A549 (cell line): Measurements from ENCODE around the gene ALKAL2. TPM values are rescaled to one million over a fixed set of nuclear protein-coding genes. Genes with fewer than 3 reads are reported as not detected.

Experiments
- ATAC-seq, 2 experiments: fragments of 200-7000 bp in 1 of 2; fragments of >200 bp in 1 of 2; cut with Nextera tagmentation in 1 of 2; cut with Tn5 transposase in 1 of 2; 3 replicates each; pipeline versions ENCODE4 v1.8.0 to v1.9.1; 2018 to 2020; ENCODE audit warnings: mild to moderate bottlenecking in 1 of 2, moderate library complexity in 1 of 2
- CTCF ChIA-PET: fragments of 300-600 bp; sonication (Branson Sonifier 250); formaldehyde crosslinking; extraction: SDS; loops from one replicate; lab custom pipeline; 2021; ENCODE audit warnings: antibody characterized with exemption, inconsistent platforms; lab: Yijun Ruan, JAX
- POLR2A ChIA-PET: fragments of 350-600 bp; formaldehyde crosslinking; extraction: SDS; loops from one replicate; lab custom pipeline; 2021; ENCODE audit warnings: antibody characterized with exemption, inconsistent platforms; lab: Yijun Ruan, JAX
- DNase-seq, 2 experiments: peaks; one replicate each; pipeline versions ENCODE4 v3.0.0 to v3.0.0-alpha.2; 2011 to 2016; ENCODE audit warnings: low read depth in 1 of 2, low spot score in 1 of 2
- FAIRE-seq: peaks from 2 replicates; lab custom pipeline; 2011; peaks lifted over from hg19 to GRCh38; lab: Jason Lieb, UNC
- H3K27ac ChIP-seq, 2 experiments: fragments of >200 bp; sonication (Bioruptor Twin); formaldehyde crosslinking; 3 replicates each; pipeline ENCODE4 v1.5.1; 2016 to 2017
- H3K4me1 ChIP-seq: fragments of >200 bp; sonication (Bioruptor Twin); formaldehyde crosslinking; 3 replicates; pipeline ENCODE4 v1.6.1; 2016
- H3K4me2 ChIP-seq: fragments of >200 bp; sonication (Bioruptor Twin); formaldehyde crosslinking; 3 replicates; pipeline ENCODE4 v1.6.1; 2016
- H3K4me3 ChIP-seq: fragments of >200 bp; sonication (Bioruptor Twin); formaldehyde crosslinking; 3 replicates; pipeline ENCODE4 v1.5.1; 2016
- H3K9me3 ChIP-seq: fragments of >200 bp; sonication (Bioruptor Twin); formaldehyde crosslinking; 3 replicates; pipeline ENCODE4 v1.6.1; 2016
- BHLHE40 ChIP-seq: IDR thresholded peaks from 2 replicates; pipeline ENCODE4 v1.6.1; 2012; ENCODE audit warnings: low read depth, low read length, inconsistent platforms
- CBX8 ChIP-seq: fragments of 200-600 bp; sonication (generic); IDR thresholded peaks from 2 replicates; pipeline ENCODE4 v1.6.1; 2016
- ELK1 ChIP-seq: fragments of 150-350 bp; IDR thresholded peaks from 2 replicates; pipeline ENCODE4 v1.6.1; 2014; ENCODE audit warnings: low read depth, mild to moderate bottlenecking, low read length
- ESRRA ChIP-seq: fragments of 150-350 bp; IDR thresholded peaks from 2 replicates; pipeline ENCODE4 v1.6.1; 2014; ENCODE audit warnings: mild to moderate bottlenecking, low read length, borderline replicate concordance
- FOSB ChIP-seq: fragments of 250-450 bp; sonication (Bioruptor Pico); IDR thresholded peaks from 2 replicates; pipeline ENCODE4 v1.5.0; 2020; ENCODE audit warnings: mild to moderate bottlenecking, moderate library complexity
- FOSL2 ChIP-seq, 2 experiments: fragments of 450-650 bp in 1 of 2; fragments of >200 bp in 1 of 2; sonication (Bioruptor Twin) in 1 of 2; formaldehyde crosslinking; IDR thresholded peaks; 2 replicates each; pipeline versions ENCODE4 v1.5.0 to v1.6.1; 2016 to 2020; ENCODE audit warnings: mild to moderate bottlenecking in 1 of 2, moderate library complexity in 1 of 2
- GATA3 ChIP-seq: IDR thresholded peaks from 2 replicates; pipeline ENCODE4 v1.6.1; 2012; ENCODE audit warnings: borderline replicate concordance
- HEYL ChIP-seq: fragments of 250-450 bp; sonication (Bioruptor Pico); IDR thresholded peaks from 2 replicates; pipeline ENCODE4 v1.8.0; 2021; ENCODE audit warnings: mild to moderate bottlenecking, moderate library complexity
- HMGXB4 ChIP-seq: fragments of 250-450 bp; sonication (Bioruptor Pico); IDR thresholded peaks from 2 replicates; pipeline ENCODE4 v1.5.0; 2021; ENCODE audit warnings: mild to moderate bottlenecking, moderate library complexity, borderline replicate concordance
- HOXB13 ChIP-seq: fragments of 250-450 bp; sonication (Bioruptor Pico); IDR thresholded peaks from 2 replicates; pipeline ENCODE4 v1.5.0; 2020; ENCODE audit warnings: low read depth, mild to moderate bottlenecking, moderate library complexity
- JUN ChIP-seq, 2 experiments: fragments of >200 bp; sonication (Bioruptor Twin); formaldehyde crosslinking; IDR thresholded peaks; 2 replicates in 1 of 2; 3 replicates in 1 of 2; pipeline ENCODE4 v1.6.1; 2016 to 2017
- MYC ChIP-seq: IDR thresholded peaks from 2 replicates; pipeline ENCODE4 v1.6.1; 2012; ENCODE audit warnings: mild to moderate bottlenecking, inconsistent platforms, low read length, improper control_type of control experiment, borderline replicate concordance
- NPAS2 ChIP-seq: fragments of 250-450 bp; sonication (Bioruptor Pico); IDR thresholded peaks from 2 replicates; pipeline ENCODE4 v1.8.0; 2022; ENCODE audit warnings: mild to moderate bottlenecking, moderate library complexity, borderline replicate concordance
- PBX3 ChIP-seq: IDR thresholded peaks from 2 replicates; pipeline ENCODE4 v1.6.1; 2012
- RAD21 ChIP-seq, 2 experiments: fragments of >200 bp in 1 of 2; sonication (Bioruptor Twin) in 1 of 2; formaldehyde crosslinking in 1 of 2; IDR thresholded peaks in 1 of 2; conservative IDR thresholded peaks in 1 of 2; 2 replicates in 1 of 2; 3 replicates in 1 of 2; pipeline ENCODE4 v1.6.1; 2012 to 2018; ENCODE audit warnings: inconsistent platforms in 1 of 2
- RARB ChIP-seq: fragments of 250-450 bp; sonication (Bioruptor Pico); IDR thresholded peaks from 2 replicates; pipeline ENCODE4 v1.8.0; 2021; ENCODE audit warnings: mild to moderate bottlenecking, moderate library complexity
- REST ChIP-seq: fragments of 200-600 bp; sonication (generic); IDR thresholded peaks from 2 replicates; pipeline ENCODE4 v1.6.1; 2016; ENCODE audit warnings: antibody characterized with exemption, mild to moderate bottlenecking, moderate library complexity
- RFX5 ChIP-seq: fragments of 450-650 bp; IDR thresholded peaks from 2 replicates; pipeline ENCODE4 v1.7.1; 2014; ENCODE audit warnings: antibody characterized with exemption, mild to moderate bottlenecking, moderate library complexity
- SMC3 ChIP-seq: fragments of >200 bp; sonication (Bioruptor Twin); formaldehyde crosslinking; IDR thresholded peaks from 3 replicates; pipeline ENCODE4 v1.6.1; 2018; ENCODE audit warnings: inconsistent platforms
- ZC3H11A ChIP-seq: fragments of 450-650 bp; IDR thresholded peaks from 2 replicates; pipeline ENCODE4 v1.6.1; 2014; ENCODE audit warnings: antibody characterized with exemption, mild to moderate bottlenecking
- ZNF302 ChIP-seq: fragments of 250-450 bp; sonication (Bioruptor Pico); IDR thresholded peaks from 2 replicates; pipeline ENCODE4 v1.9.0; 2021; ENCODE audit warnings: inconsistent platforms, mild to moderate bottlenecking, moderate library complexity
- WGBS: methylation state at CpG from one replicate; pipeline ENCODE4 v1.1.6; 2017; ENCODE audit errors: missing lambda C conversion rate; 5-methylcytosine and 5-hydroxymethylcytosine counted together
- polyA plus RNA-seq, 4 experiments: library from polyadenylated mRNA; depleted of rRNA in 3 of 4; stranded (reverse); fragments of >200 nt; fragmentation: RNase III in 1 of 4; extraction: RNeasy Plus Mini Kit Qiagen cat#74134 plus additional on column Dnase treatment in 1 of 4; gene quantifications; 2 replicates in 3 of 4; 3 replicates in 1 of 4; pipeline ENCODE4 v1.2.3, GENCODE V29; 2011 to 2017

ALKAL2 gene
- polyA plus RNA-seq, 2 of the 4 experiments (the other 2 are of a cell fraction): not detected

GRCh38 chr2:332592-332991, 44.7 kb upstream of the ALKAL2 start (continued):
- TF ChIP-seq REST (no peak), ESRRA (no peak), SMC3 (no peak)
- TF ChIP-seq, all 56 proteins: peak for 0

GRCh38 chr2:328761-329160, 40.9 kb upstream of the ALKAL2 start:
- no peak for ATAC-seq
- ChIA-PET CTCF (no interaction called here), POLR2A (no interaction called here)
- H3K9me3 ChIP-seq: 0 out of 3 replicates have a peak, but pooled peaks cover 2% of the 10 kb centered on the region
- no peak overlapping the region for H3K4me2 ChIP-seq
- TF ChIP-seq ELK1 (no peak), BHLHE40 (no peak), ESRRA (no peak), HOXB13 (no peak), NPAS2 (CRISPR knock-in tag) (no peak), ZNF302 (CRISPR knock-in tag) (no peak), RFX5 (no peak), FOSL2 (IDR thresholded peaks at IDR 0.05) (no peak), FOSL2 (CRISPR knock-in tag; IDR thresholded peaks at IDR 0.05) (no peak), HMGXB4 (CRISPR knock-in tag) (no peak), JUN (IDR thresholded peaks at IDR 0.05) (no peak), ZC3H11A (no peak), RAD21 (conservative IDR thresholded peaks at IDR 0.05 in 1 of 2, IDR thresholded peaks at IDR 0.05 in 1 of 2) (no peak)
- no peak overlapping the region for H3K4me3 ChIP-seq
- 0% methylated on average over 4 of the region's 4 CpGs for WGBS
- no peaks in the 10 kb centered on the region for H3K4me1 ChIP-seq
- no peak overlapping the region for H3K27ac ChIP-seq
- no peak for DNase-seq
- FAIRE-seq: no peak

- CTCF ChIA-PET: no interaction called here
- Histone ChIP-seq H3K4me3 (no peak overlapping the region), H3K4me2 (no peak overlapping the region), H3K4me1 (no peaks in the 10 kb centered on the region), H3K9me3 (no peaks in the 10 kb centered on the region), H3K27ac (no peak overlapping the region)
- DNase-seq: no peak
- ATAC-seq: no peak
- 38% methylated on average over 9 of the region's 9 CpGs for WGBS
- POLR2A ChIA-PET: no interaction called here
- FAIRE-seq: no peak
- TF ChIP-seq PBX3: no peak
- no peak for TF ChIP-seq GATA3
- TF ChIP-seq FOSB (CRISPR knock-in tag): no peak
- no peak for TF ChIP-seq HEYL
- TF ChIP-seq ZC3H11A: no peak
- TF ChIP-seq RARB (CRISPR knock-in tag): no peak
- no peak for TF ChIP-seq MYC
- TF ChIP-seq RFX5: no peak
- TF ChIP-seq ZNF302 (CRISPR knock-in tag): no peak
- no peak for TF ChIP-seq CBX8
- no peak for TF ChIP-seq ELK1
- TF ChIP-seq REST: no peak
Measured at GRCh38 chr2:323035-323434, 35.1 kb upstream of the ALKAL2 start.
